IPS-18c (cell line): ENCODE results near the gene GPR18.

Source experiments
- H3K4me3 ChIP-seq: 2 replicates; pipeline ENCODE4 v1.7.0; 2013; ENCODE audit warnings: low read depth, mild to moderate bottlenecking, low read length, moderate library complexity; ENCODE audit not compliant: insufficient read depth
- H3K9me3 ChIP-seq: one replicate; pipeline ENCODE4 v1.6.1; 2013; ENCODE audit warnings: mild to moderate bottlenecking, low read length, moderate library complexity; ENCODE audit not compliant: control insufficient read depth, insufficient read depth

Gene GPR18, protein sequence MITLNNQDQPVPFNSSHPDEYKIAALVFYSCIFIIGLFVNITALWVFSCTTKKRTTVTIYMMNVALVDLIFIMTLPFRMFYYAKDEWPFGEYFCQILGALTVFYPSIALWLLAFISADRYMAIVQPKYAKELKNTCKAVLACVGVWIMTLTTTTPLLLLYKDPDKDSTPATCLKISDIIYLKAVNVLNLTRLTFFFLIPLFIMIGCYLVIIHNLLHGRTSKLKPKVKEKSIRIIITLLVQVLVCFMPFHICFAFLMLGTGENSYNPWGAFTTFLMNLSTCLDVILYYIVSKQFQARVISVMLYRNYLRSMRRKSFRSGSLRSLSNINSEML

DNA sequence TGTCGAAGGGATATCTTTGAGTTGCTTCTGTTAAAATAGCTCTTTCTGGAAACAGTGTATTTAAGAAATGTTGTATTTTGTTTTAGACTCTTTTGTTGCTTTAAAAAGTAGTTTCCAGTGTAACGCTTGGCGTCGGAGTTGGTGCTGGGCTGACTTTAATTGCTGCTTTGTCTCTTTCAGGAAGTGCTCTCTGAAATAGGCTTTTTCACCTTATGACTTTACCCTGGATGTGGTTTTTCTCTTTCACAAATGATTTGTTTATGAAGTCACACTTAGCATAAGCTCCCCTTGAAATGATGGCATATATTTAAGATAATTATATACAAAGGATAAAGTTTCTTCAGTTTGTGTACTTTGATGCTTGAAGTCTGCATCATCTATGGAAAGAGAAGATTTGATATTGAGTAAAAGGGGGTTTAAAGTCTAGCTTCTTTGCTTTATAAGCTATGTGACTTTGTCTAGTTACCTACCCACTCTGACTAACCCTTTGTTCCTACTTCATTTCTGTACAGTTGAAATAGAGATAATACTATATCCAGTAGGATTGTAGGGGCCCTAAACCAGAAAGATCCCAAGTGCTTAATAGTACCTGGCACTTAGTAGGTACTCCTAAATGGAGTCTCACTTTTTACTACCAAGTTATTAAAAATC is at the start of gene GPR18:
Gene GPR18 (minus strand): TSS at position 170 of the 651 bp plus-strand sequence. CDS start 2,507 bp downstream, outside the sequence.
- no peak within 1 kb of the TSS for H3K4me3 ChIP-seq
- H3K9me3 ChIP-seq, result no peaks in the 10 kb centered on the region

DNA sequence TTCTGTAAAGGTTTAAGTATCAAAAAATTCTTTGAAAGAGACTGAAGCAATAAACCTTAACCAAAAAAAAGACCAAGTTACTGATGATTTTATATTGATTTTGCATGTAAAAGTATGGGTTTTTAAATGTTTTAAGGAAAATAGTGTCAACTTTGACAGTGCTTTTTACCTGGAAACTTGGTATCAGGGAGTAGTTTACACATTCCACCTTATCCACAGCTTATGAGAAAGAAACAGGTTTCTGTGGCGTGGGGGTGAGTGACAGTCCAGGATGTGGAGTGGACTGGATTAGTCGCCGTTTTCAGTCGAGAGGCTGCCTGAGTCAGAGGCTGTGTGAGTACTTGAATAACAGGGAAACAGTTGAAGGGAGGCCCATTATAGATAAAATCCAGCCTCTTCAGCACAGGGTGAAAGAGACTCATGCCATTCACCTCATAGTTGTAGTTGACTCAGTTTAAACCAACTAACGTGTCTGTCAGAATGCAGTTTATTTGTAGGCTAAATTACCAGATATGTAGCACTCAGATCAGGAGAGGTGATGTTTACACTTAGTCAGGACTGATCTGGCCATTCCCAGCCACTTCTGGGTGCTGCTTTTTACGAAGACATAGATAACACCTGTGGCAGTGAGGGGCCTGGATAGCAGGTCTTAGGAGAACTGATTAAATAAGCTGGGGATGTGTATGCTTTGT is 49.6 kb upstream of the GPR18 start:
- Histone ChIP-seq H3K9me3 (no peaks in the 10 kb centered on the region), H3K4me3 (no peak overlapping the region)

DNA sequence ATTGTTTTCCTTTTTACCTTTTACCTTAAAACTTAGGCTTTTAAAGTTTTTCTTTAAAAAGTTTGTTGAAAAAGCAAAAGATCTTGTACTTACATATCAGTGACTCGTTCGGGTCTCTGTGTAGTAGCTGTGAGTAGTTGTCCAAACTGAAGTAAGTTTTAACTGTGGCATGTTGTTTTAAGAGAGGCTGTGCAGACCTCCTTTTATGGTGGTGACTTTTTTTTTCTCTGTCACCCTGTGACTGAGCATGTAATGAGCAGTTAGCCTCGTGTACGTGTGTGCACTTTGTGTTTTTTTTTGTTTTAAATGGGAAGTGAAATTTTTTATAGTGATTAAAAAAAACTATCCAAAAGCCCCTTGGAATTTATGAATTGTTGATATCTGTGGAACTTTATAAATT is 49.1 kb upstream of the GPR18 start, which contains the start of gene GPR183:
Gene GPR183 (minus strand): TSS at position 153 of the 400 bp plus-strand sequence. CDS start 11,254 bp downstream, outside the sequence.
- H3K4me3 ChIP-seq, result no peak within 1 kb of the TSS

DNA sequence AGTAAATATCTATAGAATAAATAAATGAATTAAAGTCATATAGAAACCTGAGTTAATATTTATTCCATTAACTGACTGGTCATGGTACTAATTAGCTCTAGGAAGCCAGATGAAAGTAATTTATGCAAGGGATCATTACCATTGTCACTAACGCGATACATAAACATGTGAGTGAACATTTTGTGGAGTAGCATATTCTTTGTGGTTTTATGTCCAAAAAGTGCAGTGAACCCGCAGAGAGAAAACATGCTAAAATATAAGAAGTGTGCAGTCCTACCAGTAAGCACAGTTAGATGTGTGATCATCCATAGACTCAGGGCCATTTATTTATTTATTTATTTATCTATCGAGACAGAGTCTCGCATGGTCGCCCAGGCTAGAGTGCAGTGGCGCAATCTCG is 47.4 kb upstream of the GPR18 start:
- Histone ChIP-seq H3K9me3 (no peaks in the 10 kb centered on the region), H3K4me3 (no peak overlapping the region)

More for the DNA sequence above, 49.1 kb upstream of the GPR18 start, which contains the start of gene GPR183:
- H3K9me3 ChIP-seq, result no peaks in the 10 kb centered on the region

DNA sequence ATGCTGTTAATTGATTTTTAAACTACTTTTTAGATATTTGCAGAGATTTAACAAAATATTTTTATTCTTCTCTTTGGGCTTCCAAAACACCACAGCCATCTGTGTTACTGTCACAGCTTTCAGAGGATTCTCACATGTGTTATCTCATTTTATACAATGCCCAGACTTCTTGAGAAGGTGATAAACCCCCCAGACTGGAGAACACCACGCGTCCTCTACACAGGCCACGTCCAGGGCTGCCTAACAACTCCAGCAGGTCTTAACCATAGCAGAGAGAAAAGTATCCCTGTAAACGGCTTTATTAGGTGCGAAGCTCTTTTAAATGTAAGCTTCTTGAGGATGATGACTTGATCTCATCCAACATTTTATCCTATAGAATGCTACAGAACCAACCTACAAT is 47.0 kb upstream of the GPR18 start:
- Histone ChIP-seq H3K9me3 (no peaks in the 10 kb centered on the region), H3K4me3 (no peak overlapping the region)

DNA sequence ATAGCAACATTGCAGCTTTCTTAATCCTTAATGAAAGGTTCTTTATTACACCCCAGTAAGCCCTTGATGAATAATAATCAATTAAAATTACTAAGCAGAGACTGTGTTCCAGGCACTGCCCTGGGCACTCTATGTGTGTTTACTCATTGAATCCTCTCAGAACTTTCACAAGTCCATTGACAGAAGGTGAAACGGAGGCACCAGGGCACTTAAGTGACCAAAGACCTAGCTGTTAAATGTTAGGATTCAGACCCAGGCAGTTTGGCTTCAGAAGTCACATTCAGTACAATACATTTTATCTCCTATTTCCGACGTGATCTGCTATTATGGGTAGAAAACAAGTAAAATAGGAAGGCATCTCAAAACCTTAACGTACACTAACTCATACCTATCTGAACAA is 46.4 kb upstream of the GPR18 start:
- no peak overlapping the region for H3K4me3 ChIP-seq
- H3K9me3 ChIP-seq, result no peaks in the 10 kb centered on the region

DNA sequence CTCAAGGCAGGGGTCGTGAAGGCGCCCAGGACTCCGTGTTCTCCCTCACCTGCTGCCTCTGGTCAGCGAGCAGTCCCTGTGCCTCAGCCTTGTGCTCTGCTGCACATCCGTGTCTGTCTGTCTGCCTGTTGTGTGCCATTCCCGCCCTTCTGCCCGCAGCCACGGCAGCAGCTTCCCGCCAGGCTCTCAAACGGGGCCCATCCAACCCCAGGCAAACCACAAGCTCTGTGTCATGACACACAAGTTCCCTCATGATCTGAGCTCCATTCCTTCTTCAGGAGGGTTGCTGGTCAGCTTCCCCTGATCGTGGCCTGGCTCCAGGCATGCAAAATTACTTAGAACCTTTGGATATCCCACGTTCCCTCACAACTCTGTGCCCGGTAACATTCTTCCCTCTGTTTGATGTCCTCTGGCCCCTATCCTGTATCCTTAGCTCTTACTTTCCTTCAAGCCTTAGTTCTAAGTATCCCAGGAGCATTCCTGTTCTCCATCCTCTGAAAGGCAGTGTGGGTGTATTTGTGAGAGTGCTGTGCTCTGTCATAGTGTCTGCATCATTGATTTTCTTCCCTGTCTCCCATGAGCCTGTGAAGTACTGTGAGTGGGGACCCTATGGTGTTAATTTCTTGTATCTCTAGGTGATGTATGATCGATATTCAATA is 45.8 kb upstream of the GPR18 start:
- Histone ChIP-seq H3K9me3 (no peaks in the 10 kb centered on the region), H3K4me3 (no peak overlapping the region)

DNA sequence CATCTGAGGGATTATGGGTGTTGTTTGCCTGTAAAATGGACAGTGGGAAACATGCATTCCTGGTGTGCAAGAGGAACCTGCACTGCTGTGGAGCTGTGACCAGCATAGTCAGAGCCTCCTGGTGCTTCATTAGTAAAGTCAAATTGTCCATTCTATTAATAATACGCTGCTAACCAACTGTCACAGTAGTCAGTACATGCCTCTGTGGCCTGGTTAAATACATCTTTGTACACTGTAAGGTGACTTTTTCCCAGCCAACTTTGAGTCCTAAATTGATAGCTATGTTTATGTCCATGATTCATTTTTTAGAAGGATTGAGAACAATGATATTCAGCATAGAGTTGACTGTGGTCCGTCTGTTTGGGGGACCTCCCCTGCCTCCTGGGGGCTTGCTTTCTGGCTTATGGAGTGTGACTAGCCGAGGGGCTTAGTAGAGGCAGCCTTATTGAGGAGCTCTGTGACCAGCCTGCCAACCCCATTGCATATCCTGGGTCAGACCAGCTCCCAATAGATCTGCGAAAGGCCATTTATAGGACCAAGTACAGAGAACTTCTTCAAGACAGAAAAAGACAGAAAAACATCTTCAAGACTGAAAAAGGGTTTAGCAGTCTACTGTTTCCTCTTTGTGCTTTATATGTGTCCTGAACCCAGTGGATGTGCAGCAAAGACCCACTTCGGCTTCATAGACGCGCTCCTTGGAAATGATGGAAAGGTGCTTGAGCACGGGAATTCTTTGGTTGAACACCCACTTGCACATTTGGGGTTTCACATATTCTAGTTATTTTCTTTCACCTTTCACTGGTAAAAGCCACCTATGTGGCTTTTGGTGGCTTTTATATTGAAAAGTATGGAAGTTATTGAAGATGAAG is 44.7 kb upstream of the GPR18 start:
- Histone ChIP-seq H3K4me3 (no peak overlapping the region), H3K9me3 (no peaks in the 10 kb centered on the region)

DNA sequence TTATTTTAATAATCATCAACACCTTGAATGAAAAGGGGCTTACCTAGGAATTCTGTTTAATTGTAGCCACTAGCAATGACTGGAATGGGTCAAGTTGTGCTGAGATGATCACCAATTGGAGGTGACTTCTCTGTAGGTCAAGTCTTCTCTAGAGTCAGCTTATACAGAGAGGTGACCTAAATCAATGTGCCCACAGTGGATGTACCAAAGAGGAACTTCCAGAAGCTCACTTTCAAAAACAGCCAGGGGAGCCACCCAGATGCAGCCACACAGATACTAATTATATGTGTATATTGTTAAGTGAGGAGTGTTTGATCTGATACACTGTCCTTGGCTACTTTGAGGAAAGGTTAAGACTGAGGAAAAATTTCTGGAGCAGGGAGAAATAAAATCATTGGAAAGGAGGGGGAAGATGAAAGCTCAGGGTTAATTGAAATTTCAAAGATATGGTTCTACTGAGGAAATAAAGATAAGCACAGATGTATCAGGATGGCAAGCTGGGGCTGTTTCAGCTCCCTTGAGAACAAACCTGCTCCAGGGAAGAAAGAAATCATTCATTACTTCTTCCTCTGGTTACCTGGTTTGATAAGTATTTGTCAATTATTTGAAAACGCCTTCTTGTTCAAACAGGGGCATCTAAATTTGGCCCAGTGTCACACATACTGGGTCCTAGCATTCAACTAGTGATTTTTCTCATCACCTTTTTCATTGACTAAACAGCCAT is 43.9 kb upstream of the GPR18 start:
- Histone ChIP-seq H3K9me3 (no peaks in the 10 kb centered on the region), H3K4me3 (no peak overlapping the region)

DNA sequence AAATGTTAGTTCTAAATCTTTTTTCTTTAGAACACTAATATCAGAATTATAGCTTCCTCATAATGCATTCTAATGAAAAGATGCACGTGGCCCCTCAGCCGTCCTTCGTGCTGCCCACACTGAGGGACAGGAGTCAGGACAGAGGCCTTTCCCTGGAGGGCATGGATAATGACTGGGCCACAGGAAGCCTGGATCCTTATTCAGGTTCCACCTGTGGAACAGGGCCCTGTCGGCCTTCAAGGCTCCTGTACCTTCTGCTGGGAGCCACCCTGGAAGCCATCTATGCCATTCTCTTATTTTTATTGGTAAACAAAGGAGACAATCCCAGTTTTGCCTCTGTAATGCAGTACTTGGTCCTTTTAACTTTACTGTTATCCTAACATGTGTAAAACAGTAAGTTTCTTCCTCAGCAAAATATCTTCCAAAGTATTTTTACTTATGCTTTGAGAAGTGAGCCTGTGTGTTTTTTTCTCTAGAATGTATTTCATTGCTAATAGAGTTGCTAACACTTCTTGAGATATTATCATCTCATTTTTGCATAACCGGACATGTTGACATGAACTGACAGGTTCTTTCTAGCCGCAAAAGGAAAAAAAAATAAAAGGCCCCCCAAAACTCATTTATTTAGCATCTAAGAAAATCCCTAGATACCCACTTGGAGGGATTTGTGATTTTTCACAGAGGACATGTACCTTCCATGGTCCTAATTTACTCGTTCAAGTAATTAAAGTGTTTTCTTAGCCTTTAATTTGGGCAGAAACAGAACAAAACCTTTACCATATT is 43.1 kb upstream of the GPR18 start:
- H3K4me3 ChIP-seq, result no peak overlapping the region

DNA sequence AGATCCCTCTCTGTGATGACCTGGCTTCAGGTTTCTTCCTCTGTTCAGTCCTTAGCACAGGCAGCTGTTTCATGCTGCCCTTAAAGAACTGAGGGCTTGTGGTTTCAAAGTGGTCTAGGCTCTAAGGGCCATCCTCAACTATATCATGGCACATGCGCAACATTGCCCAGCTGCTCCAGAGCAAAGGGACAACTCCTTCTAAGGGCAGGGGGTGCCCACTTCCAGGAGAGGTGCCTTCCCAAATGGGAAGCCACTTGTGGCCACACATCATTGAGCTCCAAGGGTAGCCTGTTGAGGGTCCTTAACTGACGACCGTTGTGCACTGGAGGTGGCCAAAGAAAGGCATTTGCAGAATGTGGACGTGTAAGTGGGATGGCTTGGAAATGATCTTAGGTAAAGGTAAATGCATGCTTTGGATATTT is 41.8 kb upstream of the GPR18 start:
- Histone ChIP-seq H3K4me3 (no peak overlapping the region), H3K9me3 (no peaks in the 10 kb centered on the region)

More for the DNA sequence above, 43.1 kb upstream of the GPR18 start:
- no peaks in the 10 kb centered on the region for H3K9me3 ChIP-seq

DNA sequence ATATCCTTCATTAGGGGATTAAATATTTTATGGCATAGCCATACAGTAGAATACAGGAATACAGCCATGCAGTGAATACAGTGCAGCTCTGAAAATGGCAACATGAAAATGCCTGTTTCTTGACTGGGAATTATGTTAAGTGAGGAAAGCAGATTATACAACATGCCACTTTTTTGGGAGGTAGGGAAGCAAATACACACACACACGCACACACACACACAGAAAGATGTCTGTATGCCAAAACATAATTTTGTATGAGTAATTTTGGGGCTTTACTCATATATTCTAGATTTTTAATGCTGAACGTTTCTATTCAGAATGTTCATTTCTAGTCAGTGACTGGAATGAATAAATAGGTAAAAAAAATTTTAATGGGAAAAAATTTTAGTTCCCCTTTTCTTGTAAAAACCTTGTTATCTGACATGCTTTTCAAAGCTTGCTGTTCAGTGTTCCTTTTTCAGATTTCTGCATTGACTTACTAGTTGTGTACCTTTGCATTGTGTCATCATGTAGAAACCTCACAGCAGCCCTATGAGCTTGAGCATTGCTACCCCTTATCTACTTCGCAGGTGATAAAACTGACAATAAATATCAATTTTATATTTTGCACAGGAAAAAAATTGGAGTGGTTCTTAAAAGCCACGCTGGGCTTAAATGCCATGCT is 41.2 kb upstream of the GPR18 start:
- H3K4me3 ChIP-seq, result no peak overlapping the region
- H3K9me3 ChIP-seq, result no peaks in the 10 kb centered on the region

DNA sequence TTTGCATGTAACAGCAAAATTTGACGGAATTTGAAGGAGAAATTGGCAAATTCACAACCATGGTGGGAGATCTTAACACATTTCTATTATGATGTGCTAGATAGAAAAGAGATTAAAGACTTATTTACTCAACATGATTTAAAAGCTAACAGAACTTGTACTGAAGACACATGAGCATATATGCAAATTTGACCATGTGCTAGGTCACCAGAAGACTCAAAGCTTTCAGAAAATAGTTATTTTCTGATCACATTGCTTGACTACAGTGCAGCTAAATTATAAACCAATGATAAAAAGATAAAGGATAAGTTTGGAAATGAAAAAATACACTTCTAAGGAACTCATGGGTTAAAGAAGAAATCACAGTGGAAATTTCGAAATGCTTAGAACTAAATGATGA is 39.9 kb upstream of the GPR18 start:
- Histone ChIP-seq H3K9me3 (no peaks in the 10 kb centered on the region), H3K4me3 (no peak overlapping the region)

DNA sequence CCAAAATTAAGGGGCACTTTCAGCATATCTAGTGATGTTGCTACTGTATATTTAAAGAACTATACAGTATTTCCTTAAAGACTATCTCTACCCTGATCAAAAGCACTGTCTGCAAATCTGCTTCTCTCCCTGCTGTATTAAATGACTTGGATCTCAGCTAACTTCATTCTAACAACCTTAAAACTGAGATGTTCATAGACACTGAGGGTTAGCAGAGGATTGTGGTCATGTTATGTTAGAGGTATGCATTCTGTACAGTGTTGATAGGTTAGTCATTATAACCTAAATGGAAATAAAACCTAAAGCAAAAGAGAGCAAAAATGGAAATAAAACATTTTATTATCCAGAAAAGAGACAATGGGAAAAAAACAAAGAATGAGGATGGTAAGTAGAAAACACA is 39.2 kb upstream of the GPR18 start:
- no peak overlapping the region for H3K4me3 ChIP-seq

DNA sequence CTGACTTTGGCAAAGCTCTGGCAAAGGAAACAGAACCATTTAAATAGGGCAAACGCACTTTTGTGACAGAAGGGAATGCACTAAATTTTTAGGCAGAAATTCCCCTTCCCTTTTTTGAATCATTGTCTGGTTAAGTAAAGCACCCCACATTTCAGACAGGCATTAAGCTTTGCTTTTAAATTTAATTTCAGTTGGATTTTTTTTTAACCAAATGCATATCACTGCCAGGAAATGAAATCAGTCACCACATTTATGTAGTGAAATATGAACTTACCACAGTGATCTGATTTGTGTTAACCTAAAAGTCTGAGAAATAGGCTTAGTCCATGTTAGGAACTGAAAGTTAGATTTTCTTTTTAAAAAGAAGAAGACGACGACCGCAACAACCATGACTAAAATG is 38.2 kb upstream of the GPR18 start:
- H3K4me3 ChIP-seq, result no peak overlapping the region

More for the DNA sequence above, 39.2 kb upstream of the GPR18 start:
- no peaks in the 10 kb centered on the region for H3K9me3 ChIP-seq

More for the DNA sequence above, 38.2 kb upstream of the GPR18 start:
- no peaks in the 10 kb centered on the region for H3K9me3 ChIP-seq
